Fibroblast of lung (primary cell): ENCODE results near the gene STX3. TPM values are rescaled to one million over a fixed set of nuclear protein-coding genes. Genes with fewer than 3 reads are reported as not detected.
"Not testable (repeated sequence)": the region's sequence is repeated elsewhere in the genome, so short reads cannot be mapped to it uniquely, and the experiment has no call there.

Experiments used
- DNase-seq, 2 donors: peaks; one replicate each; pipeline versions ENCODE4 v3.0.0 to v3.0.0-alpha.2; 2010; ENCODE audit warnings: low read depth in 2 of 2
- H2AFZ ChIP-seq: 2 replicates; pipeline ENCODE4 v1.5.1; 2012; ENCODE audit warnings: low read length, control low read depth, inconsistent platforms
- H3K27ac ChIP-seq: 2 replicates; pipeline ENCODE4 v1.5.1; 2011; ENCODE audit warnings: low read length, control low read depth; ENCODE audit not compliant: insufficient read depth
- H3K27me3 ChIP-seq: 2 replicates; pipeline ENCODE4 v1.5.1; 2011; ENCODE audit warnings: mild to moderate bottlenecking, low read length; ENCODE audit not compliant: control insufficient read depth, insufficient read depth
- H3K36me3 ChIP-seq: 2 replicates; pipeline ENCODE4 v1.5.1; 2011; ENCODE audit warnings: low read length; ENCODE audit not compliant: control insufficient read depth, insufficient read depth
- H3K4me1 ChIP-seq: 2 replicates; pipeline ENCODE4 v1.5.1; 2011; ENCODE audit warnings: low read length; ENCODE audit not compliant: control insufficient read depth, insufficient read depth; ENCODE audit errors: extremely low read depth
- H3K4me2 ChIP-seq: 2 replicates; pipeline ENCODE4 v1.5.1; 2011; ENCODE audit warnings: low read length, control low read depth; ENCODE audit not compliant: insufficient read depth; ENCODE audit errors: extremely low read depth
- H3K4me3 ChIP-seq, 4 experiments: fragments of 200-600 bp in 1 of 4; sonication (generic) in 1 of 4; replicated peaks in 1 of 4; 2 replicates each; pipeline ENCODE4 v1.5.1; 2011 to 2016; ENCODE audit warnings: low read length in 4 of 4, low read depth in 3 of 4, mild to moderate bottlenecking in 3 of 4, control low read depth in 2 of 4, inconsistent platforms in 1 of 4, mixed read lengths in 1 of 4; ENCODE audit not compliant: insufficient read depth in 1 of 4; ENCODE audit errors: control extremely low read depth in 1 of 4
- H3K79me2 ChIP-seq: 2 replicates; pipeline ENCODE4 v1.5.1; 2012; ENCODE audit warnings: mild to moderate bottlenecking, low read length, inconsistent platforms; ENCODE audit not compliant: control insufficient read depth, insufficient read depth
- H3K9ac ChIP-seq: 2 replicates; pipeline ENCODE4 v1.5.1; 2011; ENCODE audit warnings: mild to moderate bottlenecking, low read length, control low read depth; ENCODE audit not compliant: insufficient read depth
- H3K9me3 ChIP-seq: 2 replicates; pipeline ENCODE4 v1.5.1; 2012; ENCODE audit warnings: low read depth, low read length; ENCODE audit not compliant: control insufficient read depth, insufficient read depth
- H4K20me1 ChIP-seq: 2 replicates; pipeline ENCODE4 v1.5.1; 2011; ENCODE audit warnings: low read length; ENCODE audit not compliant: control insufficient read depth, insufficient read depth; ENCODE audit errors: extremely low read depth
- CTCF ChIP-seq, 2 donors: IDR thresholded peaks in 1 of 2; conservative IDR thresholded peaks in 1 of 2; 1 replicate in 1 of 2; 2 replicates in 1 of 2; pipeline ENCODE4 v1.5.1; 2011 to 2012; ENCODE audit warnings: low read length in 2 of 2, control low read depth in 1 of 2, inconsistent platforms in 1 of 2, low read depth in 1 of 2, mild to moderate bottlenecking in 1 of 2
- EZH2 ChIP-seq: IDR thresholded peaks from 2 replicates; pipeline ENCODE4 v1.5.1; 2012; ENCODE audit warnings: low read length, control low read depth, mild to moderate bottlenecking; ENCODE audit errors: missing control alignments
- polyA plus RNA-seq, 2 donors: library from polyadenylated mRNA; depleted of rRNA in 1 of 2; stranded (reverse) in 1 of 2; unstranded in 1 of 2; fragments of >200 nt; gene quantifications; 2 replicates each; pipeline ENCODE4 v1.2.1, GENCODE V29; 2011 to 2012; ENCODE audit warnings: missing spikeins in 1 of 2
- total RNA-seq: library from RNA; depleted of rRNA; stranded (reverse); fragments of >200 nt; gene quantifications from 2 replicates; pipeline ENCODE4 v1.2.1, GENCODE V29; 2014

Gene STX3
- total and polyA plus RNA-seq, 2 donors (not counting 1 experiment from before 2014, with no cell fraction given): 19.0 to 21.9 TPM

- H2AFZ ChIP-seq: no peak overlapping the region
- no peak overlapping the region for H3K9ac ChIP-seq
- TF ChIP-seq EZH2 (no peak), CTCF (conservative IDR thresholded peaks at IDR 0.05 in 1 of 2, IDR thresholded peaks at IDR 0.05 in 1 of 2; ENCODE audit: low read depth in 1 of 2, low read length in 2 of 2) (no peak)
- no peak overlapping the region for H3K4me2 ChIP-seq
- H4K20me1 ChIP-seq: no peaks in the 10 kb centered on the region
- no peak for DNase-seq
- no peak overlapping the region for H3K27ac ChIP-seq
- no peaks in the 10 kb centered on the region for H3K36me3 ChIP-seq
- no peaks in the 10 kb centered on the region for H3K9me3 ChIP-seq
- H3K79me2 ChIP-seq: no peaks in the 10 kb centered on the region
- no peak overlapping the region for H3K4me3 ChIP-seq
- H3K4me1 ChIP-seq: peaks cover 2% of the 10 kb centered on the region
- H3K27me3 ChIP-seq: no peaks in the 10 kb centered on the region
These were observed 24.3 kb downstream of the STX3 start for GRCh38 chr11:59779487-59779886.

GRCh38 chr11:59782080-59782479 lies 26.9 kb downstream of the STX3 start:
- no peak for DNase-seq
- Histone ChIP-seq H3K4me3 (no peak overlapping the region), H3K9me3 (no peaks in the 10 kb centered on the region), H3K79me2 (no peaks in the 10 kb centered on the region), H3K4me2 (no peak overlapping the region), H4K20me1 (no peaks in the 10 kb centered on the region), H3K4me1 (peaks cover 1% of the 10 kb centered on the region), H3K9ac (no peak overlapping the region), H3K36me3 (no peaks in the 10 kb centered on the region), H3K27ac (no peak overlapping the region), H3K27me3 (no peaks in the 10 kb centered on the region), H2AFZ (no peak overlapping the region)
- no peak for TF ChIP-seq CTCF (conservative IDR thresholded peaks at IDR 0.05 in 1 of 2, IDR thresholded peaks at IDR 0.05 in 1 of 2; ENCODE audit: low read depth in 1 of 2, low read length in 2 of 2)
- TF ChIP-seq EZH2: no peak

GRCh38 chr11:59783632-59784090 lies 28.5 kb downstream of the STX3 start:
- Histone ChIP-seq H3K27ac (no peak overlapping the region), H3K36me3 (no peaks in the 10 kb centered on the region), H3K4me1 (peaks cover 10% of the 10 kb centered on the region), H3K27me3 (no peaks in the 10 kb centered on the region), H3K4me2 (no peak overlapping the region), H3K9ac (no peak overlapping the region), H3K9me3 (no peaks in the 10 kb centered on the region), H3K4me3 (no peak overlapping the region), H3K79me2 (no peaks in the 10 kb centered on the region), H2AFZ (no peak overlapping the region), H4K20me1 (no peaks in the 10 kb centered on the region)
- no peak for TF ChIP-seq CTCF (conservative IDR thresholded peaks at IDR 0.05 in 1 of 2, IDR thresholded peaks at IDR 0.05 in 1 of 2; ENCODE audit: low read depth in 1 of 2, low read length in 2 of 2)
- TF ChIP-seq EZH2: no peak
- no peak for DNase-seq

GRCh38 chr11:59784441-59784840 lies 29.3 kb downstream of the STX3 start:
- not testable (repeated sequence) for H3K4me2 ChIP-seq, H3K9me3 ChIP-seq, H3K9ac ChIP-seq, H3K36me3 ChIP-seq, H3K79me2 ChIP-seq, H3K27me3 ChIP-seq, H4K20me1 ChIP-seq, H3K4me3 ChIP-seq, H2AFZ ChIP-seq, H3K27ac ChIP-seq, DNase-seq
- peaks cover 10% of the 10 kb centered on the region for H3K4me1 ChIP-seq
